HEK293 (cell line): ENCODE data around the gene ANKRD35.

Experiments
- EGR2 ChIP-seq: fragments of 450-650 bp; formaldehyde crosslinking; IDR thresholded peaks from 2 replicates; pipeline ENCODE4 v1.5.1; 2016; ENCODE audit warnings: low read depth, missing biosample characterization, missing genetic modification characterization
- GLIS1 ChIP-seq: fragments of 450-650 bp; formaldehyde crosslinking; IDR thresholded peaks from 2 replicates; pipeline ENCODE4 v1.5.1; 2016; ENCODE audit warnings: missing biosample characterization, missing genetic modification characterization
- KLF1 ChIP-seq: fragments of 450-650 bp; formaldehyde crosslinking; IDR thresholded peaks from 2 replicates; pipeline ENCODE4 v1.5.1; 2016; ENCODE audit warnings: missing biosample characterization, missing genetic modification characterization
- SP3 ChIP-seq: fragments of 450-650 bp; formaldehyde crosslinking; IDR thresholded peaks from 2 replicates; pipeline ENCODE4 v1.5.1; 2016; ENCODE audit warnings: missing biosample characterization, missing genetic modification characterization
- ZBTB21 ChIP-seq: fragments of 450-650 bp; formaldehyde crosslinking; IDR thresholded peaks from 2 replicates; pipeline ENCODE4 v1.5.1; 2017; ENCODE audit warnings: missing biosample characterization, missing genetic modification characterization
- ZFHX2 ChIP-seq: fragments of 450-650 bp; formaldehyde crosslinking; conservative IDR thresholded peaks from 2 replicates; pipeline ENCODE4 v1.5.1; 2016; ENCODE audit warnings: missing biosample characterization, missing genetic modification characterization
- ZNF121 ChIP-seq: fragments of 450-650 bp; formaldehyde crosslinking; IDR thresholded peaks from 2 replicates; pipeline ENCODE4 v1.5.1; 2016; ENCODE audit warnings: missing biosample characterization, missing genetic modification characterization
- ZNF133 ChIP-seq: fragments of 450-650 bp; formaldehyde crosslinking; IDR thresholded peaks from 2 replicates; pipeline ENCODE4 v1.5.1; 2016; ENCODE audit warnings: missing biosample characterization, missing genetic modification characterization
- ZNF174 ChIP-seq: fragments of 450-650 bp; formaldehyde crosslinking; IDR thresholded peaks from 2 replicates; pipeline ENCODE4 v1.5.0; 2017; ENCODE audit warnings: missing biosample characterization, mild to moderate bottlenecking, missing genetic modification characterization
- ZNF223 ChIP-seq: fragments of 450-650 bp; formaldehyde crosslinking; IDR thresholded peaks from 2 replicates; pipeline ENCODE4 v1.5.1; 2016; ENCODE audit warnings: missing biosample characterization, missing genetic modification characterization
- ZNF24 ChIP-seq: fragments of 450-650 bp; formaldehyde crosslinking; IDR thresholded peaks from 2 replicates; pipeline ENCODE4 v1.5.1; 2016; ENCODE audit warnings: missing biosample characterization, missing genetic modification characterization
- ZNF292 ChIP-seq: fragments of 450-650 bp; formaldehyde crosslinking; IDR thresholded peaks from 2 replicates; pipeline ENCODE4 v1.5.1; 2016; ENCODE audit warnings: low read depth, missing biosample characterization, missing genetic modification characterization, borderline replicate concordance
- ZNF335 ChIP-seq: fragments of 450-650 bp; formaldehyde crosslinking; conservative IDR thresholded peaks from 2 replicates; pipeline ENCODE4 v1.5.1; 2016; ENCODE audit warnings: missing biosample characterization, missing genetic modification characterization
- ZNF416 ChIP-seq: fragments of 450-650 bp; formaldehyde crosslinking; IDR thresholded peaks from 2 replicates; pipeline ENCODE4 v1.5.1; 2016; ENCODE audit warnings: missing biosample characterization, missing genetic modification characterization
- ZNF473 ChIP-seq: fragments of 450-650 bp; formaldehyde crosslinking; IDR thresholded peaks from 2 replicates; pipeline ENCODE4 v1.5.1; 2017; ENCODE audit warnings: missing biosample characterization, missing genetic modification characterization
- ZNF48 ChIP-seq: fragments of 450-650 bp; formaldehyde crosslinking; IDR thresholded peaks from 2 replicates; pipeline ENCODE4 v1.5.1; 2016; ENCODE audit warnings: missing biosample characterization, missing genetic modification characterization
- ZNF510 ChIP-seq: fragments of 450-650 bp; formaldehyde crosslinking; IDR thresholded peaks from 2 replicates; pipeline ENCODE4 v1.5.1; 2018; ENCODE audit warnings: mild to moderate bottlenecking, missing genetic modification characterization, missing biosample characterization; ENCODE audit not compliant: insufficient replicate concordance
- ZNF530 ChIP-seq: fragments of 450-650 bp; formaldehyde crosslinking; IDR thresholded peaks from 2 replicates; pipeline ENCODE4 v1.5.1; 2016; ENCODE audit warnings: low read depth, missing biosample characterization, missing genetic modification characterization
- ZNF555 ChIP-seq: fragments of 450-650 bp; formaldehyde crosslinking; conservative IDR thresholded peaks from 2 replicates; pipeline ENCODE4 v1.5.1; 2017; ENCODE audit warnings: missing biosample characterization, mild to moderate bottlenecking, missing genetic modification characterization, inconsistent platforms
- ZNF561 ChIP-seq: fragments of 450-650 bp; IDR thresholded peaks from 2 replicates; pipeline ENCODE4 v1.5.1; 2018; ENCODE audit warnings: missing biosample characterization, missing genetic modification characterization, borderline replicate concordance
- ZNF624 ChIP-seq: fragments of 450-650 bp; formaldehyde crosslinking; IDR thresholded peaks from 2 replicates; pipeline ENCODE4 v1.5.1; 2017; ENCODE audit warnings: missing biosample characterization, missing genetic modification characterization
- ZNF785 ChIP-seq: fragments of 450-650 bp; formaldehyde crosslinking; IDR thresholded peaks from 2 replicates; pipeline ENCODE4 v1.5.1; 2016; ENCODE audit warnings: missing biosample characterization, missing genetic modification characterization
- ZNF791 ChIP-seq: fragments of 450-650 bp; formaldehyde crosslinking; IDR thresholded peaks from 2 replicates; pipeline ENCODE4 v1.5.1; 2016; ENCODE audit warnings: missing biosample characterization, missing genetic modification characterization
- ZSCAN16 ChIP-seq: fragments of 450-650 bp; formaldehyde crosslinking; IDR thresholded peaks from 2 replicates; pipeline ENCODE4 v1.5.1; 2016; ENCODE audit warnings: missing biosample characterization, missing genetic modification characterization
- ZSCAN30 ChIP-seq: fragments of 450-650 bp; IDR thresholded peaks from 2 replicates; pipeline ENCODE4 v1.5.1; 2018; ENCODE audit warnings: missing biosample characterization, mild to moderate bottlenecking, missing genetic modification characterization, moderate library complexity
- TF ChIP-seq, protein P1 (sequence below): IDR thresholded peaks from 2 replicates; pipeline ENCODE4 v1.6.1; 2011; ENCODE audit warnings: mild to moderate bottlenecking, low read depth, low read length, borderline replicate concordance
- TF ChIP-seq, protein P2 (sequence below): fragments of 450-650 bp; formaldehyde crosslinking; IDR thresholded peaks from 2 replicates; pipeline ENCODE4 v1.5.1; 2017; ENCODE audit warnings: missing biosample characterization, missing genetic modification characterization
- TF ChIP-seq, protein P3 (sequence below): fragments of 450-650 bp; formaldehyde crosslinking; conservative IDR thresholded peaks from 2 replicates; pipeline ENCODE4 v1.5.1; 2016; ENCODE audit warnings: low read depth, missing biosample characterization, missing genetic modification characterization
- TF ChIP-seq, protein P4 (sequence below): fragments of 450-650 bp; formaldehyde crosslinking; IDR thresholded peaks from 2 replicates; pipeline ENCODE4 v1.5.1; 2016; ENCODE audit warnings: missing biosample characterization, missing genetic modification characterization
- TF ChIP-seq, protein P5 (sequence below): fragments of 450-650 bp; formaldehyde crosslinking; IDR thresholded peaks from 2 replicates; pipeline ENCODE4 v1.5.1; 2016; ENCODE audit warnings: missing biosample characterization, missing genetic modification characterization

Gene ANKRD35

DNA sequence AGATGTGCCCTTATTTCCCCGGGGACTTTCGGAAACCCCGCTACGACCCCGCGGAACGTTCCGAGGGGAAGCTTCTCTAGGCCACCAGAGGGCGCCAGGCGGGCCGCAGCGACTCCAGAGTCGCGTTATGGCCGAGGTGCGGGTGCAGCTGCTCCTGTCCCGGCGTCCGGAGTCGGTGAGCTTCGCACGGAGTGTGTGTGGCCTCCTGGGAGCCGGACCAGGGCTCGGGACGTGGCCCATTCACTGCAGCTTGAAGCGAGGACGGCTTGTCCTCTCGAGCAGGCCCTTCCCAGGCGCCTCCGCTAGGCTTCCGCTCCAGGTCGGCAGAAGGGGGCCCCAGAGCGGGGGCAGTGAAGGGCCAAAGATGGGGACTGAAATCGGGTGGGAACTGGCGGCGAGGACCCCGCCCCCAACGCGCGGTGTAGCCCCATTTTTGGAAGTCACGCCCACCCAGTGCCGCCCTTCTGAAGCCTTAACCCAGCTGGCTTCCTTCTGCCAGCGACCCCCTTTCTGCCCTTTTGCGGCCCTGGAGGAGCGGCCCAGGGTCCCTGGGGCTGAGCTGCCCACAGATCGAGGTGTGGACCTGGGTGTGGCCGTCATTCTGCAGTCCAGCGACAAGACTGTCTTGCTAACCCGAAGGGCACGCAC lies 40.0 kb downstream of the ANKRD35 start, which contains the start of gene NUDT17 (continued):
- peak; percentile 87 for TF ChIP-seq ZNF121 (tag by site-specific recombination)
- TF ChIP-seq ZNF473 (tag by site-specific recombination) = no peak
- no peak for TF ChIP-seq ZNF133
- TF ChIP-seq, protein P1, sequence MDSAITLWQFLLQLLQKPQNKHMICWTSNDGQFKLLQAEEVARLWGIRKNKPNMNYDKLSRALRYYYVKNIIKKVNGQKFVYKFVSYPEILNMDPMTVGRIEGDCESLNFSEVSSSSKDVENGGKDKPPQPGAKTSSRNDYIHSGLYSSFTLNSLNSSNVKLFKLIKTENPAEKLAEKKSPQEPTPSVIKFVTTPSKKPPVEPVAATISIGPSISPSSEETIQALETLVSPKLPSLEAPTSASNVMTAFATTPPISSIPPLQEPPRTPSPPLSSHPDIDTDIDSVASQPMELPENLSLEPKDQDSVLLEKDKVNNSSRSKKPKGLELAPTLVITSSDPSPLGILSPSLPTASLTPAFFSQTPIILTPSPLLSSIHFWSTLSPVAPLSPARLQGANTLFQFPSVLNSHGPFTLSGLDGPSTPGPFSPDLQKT = no peak
- TF ChIP-seq ZNF510 = no peak
- TF ChIP-seq ZNF791 (tag by site-specific recombination) = no peak
- TF ChIP-seq EGR2 (tag by site-specific recombination) = peak; percentile 20; the same call in 1 of the 2 replicates
- no peak for TF ChIP-seq ZNF223 (tag by site-specific recombination)
- TF ChIP-seq, protein P2, sequence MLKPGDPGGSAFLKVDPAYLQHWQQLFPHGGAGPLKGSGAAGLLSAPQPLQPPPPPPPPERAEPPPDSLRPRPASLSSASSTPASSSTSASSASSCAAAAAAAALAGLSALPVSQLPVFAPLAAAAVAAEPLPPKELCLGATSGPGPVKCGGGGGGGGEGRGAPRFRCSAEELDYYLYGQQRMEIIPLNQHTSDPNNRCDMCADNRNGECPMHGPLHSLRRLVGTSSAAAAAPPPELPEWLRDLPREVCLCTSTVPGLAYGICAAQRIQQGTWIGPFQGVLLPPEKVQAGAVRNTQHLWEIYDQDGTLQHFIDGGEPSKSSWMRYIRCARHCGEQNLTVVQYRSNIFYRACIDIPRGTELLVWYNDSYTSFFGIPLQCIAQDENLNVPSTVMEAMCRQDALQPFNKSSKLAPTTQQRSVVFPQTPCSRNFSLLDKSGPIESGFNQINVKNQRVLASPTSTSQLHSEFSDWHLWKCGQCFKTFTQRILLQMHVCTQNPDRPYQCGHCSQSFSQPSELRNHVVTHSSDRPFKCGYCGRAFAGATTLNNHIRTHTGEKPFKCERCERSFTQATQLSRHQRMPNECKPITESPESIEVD (tag by site-specific recombination) = no peak
- no peak for TF ChIP-seq ZNF174 (tag by site-specific recombination)
- TF ChIP-seq ZNF561 (tag by site-specific recombination) = peak; percentile 88
- TF ChIP-seq ZNF555 (tag by site-specific recombination) = no peak
- no peak for TF ChIP-seq ZNF624 (tag by site-specific recombination)
- no peak for TF ChIP-seq ZNF292 (tag by site-specific recombination)
- no peak for TF ChIP-seq ZNF24 (tag by site-specific recombination)
- no peak for TF ChIP-seq ZNF48 (tag by site-specific recombination)
- no peak for TF ChIP-seq ZNF785 (tag by site-specific recombination)
- TF ChIP-seq, protein P3, sequence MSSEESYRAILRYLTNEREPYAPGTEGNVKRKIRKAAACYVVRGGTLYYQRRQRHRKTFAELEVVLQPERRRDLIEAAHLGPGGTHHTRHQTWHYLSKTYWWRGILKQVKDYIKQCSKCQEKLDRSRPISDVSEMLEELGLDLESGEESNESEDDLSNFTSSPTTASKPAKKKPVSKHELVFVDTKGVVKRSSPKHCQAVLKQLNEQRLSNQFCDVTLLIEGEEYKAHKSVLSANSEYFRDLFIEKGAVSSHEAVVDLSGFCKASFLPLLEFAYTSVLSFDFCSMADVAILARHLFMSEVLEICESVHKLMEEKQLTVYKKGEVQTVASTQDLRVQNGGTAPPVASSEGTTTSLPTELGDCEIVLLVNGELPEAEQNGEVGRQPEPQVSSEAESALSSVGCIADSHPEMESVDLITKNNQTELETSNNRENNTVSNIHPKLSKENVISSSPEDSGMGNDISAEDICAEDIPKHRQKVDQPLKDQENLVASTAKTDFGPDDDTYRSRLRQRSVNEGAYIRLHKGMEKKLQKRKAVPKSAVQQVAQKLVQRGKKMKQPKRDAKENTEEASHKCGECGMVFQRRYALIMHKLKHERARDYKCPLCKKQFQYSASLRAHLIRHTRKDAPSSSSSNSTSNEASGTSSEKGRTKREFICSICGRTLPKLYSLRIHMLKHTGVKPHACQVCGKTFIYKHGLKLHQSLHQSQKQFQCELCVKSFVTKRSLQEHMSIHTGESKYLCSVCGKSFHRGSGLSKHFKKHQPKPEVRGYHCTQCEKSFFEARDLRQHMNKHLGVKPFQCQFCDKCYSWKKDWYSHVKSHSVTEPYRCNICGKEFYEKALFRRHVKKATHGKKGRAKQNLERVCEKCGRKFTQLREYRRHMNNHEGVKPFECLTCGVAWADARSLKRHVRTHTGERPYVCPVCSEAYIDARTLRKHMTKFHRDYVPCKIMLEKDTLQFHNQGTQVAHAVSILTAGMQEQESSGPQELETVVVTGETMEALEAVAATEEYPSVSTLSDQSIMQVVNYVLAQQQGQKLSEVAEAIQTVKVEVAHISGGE (tag by site-specific recombination) = peak; percentile 90
- TF ChIP-seq, protein P4, sequence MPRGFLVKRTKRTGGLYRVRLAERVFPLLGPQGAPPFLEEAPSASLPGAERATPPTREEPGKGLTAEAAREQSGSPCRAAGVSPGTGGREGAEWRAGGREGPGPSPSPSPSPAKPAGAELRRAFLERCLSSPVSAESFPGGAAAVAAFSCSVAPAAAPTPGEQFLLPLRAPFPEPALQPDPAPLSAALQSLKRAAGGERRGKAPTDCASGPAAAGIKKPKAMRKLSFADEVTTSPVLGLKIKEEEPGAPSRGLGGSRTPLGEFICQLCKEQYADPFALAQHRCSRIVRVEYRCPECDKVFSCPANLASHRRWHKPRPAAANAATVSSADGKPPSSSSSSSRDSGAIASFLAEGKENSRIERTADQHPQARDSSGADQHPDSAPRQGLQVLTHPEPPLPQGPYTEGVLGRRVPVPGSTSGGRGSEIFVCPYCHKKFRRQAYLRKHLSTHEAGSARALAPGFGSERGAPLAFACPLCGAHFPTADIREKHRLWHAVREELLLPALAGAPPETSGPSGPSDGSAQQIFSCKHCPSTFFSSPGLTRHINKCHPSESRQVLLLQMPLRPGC (tag by site-specific recombination) = no peak
- TF ChIP-seq ZBTB21 (tag by site-specific recombination) = no peak; the same call in 1 of the 2 replicates
- no peak for TF ChIP-seq ZSCAN16 (tag by site-specific recombination)
- TF ChIP-seq, protein P5, sequence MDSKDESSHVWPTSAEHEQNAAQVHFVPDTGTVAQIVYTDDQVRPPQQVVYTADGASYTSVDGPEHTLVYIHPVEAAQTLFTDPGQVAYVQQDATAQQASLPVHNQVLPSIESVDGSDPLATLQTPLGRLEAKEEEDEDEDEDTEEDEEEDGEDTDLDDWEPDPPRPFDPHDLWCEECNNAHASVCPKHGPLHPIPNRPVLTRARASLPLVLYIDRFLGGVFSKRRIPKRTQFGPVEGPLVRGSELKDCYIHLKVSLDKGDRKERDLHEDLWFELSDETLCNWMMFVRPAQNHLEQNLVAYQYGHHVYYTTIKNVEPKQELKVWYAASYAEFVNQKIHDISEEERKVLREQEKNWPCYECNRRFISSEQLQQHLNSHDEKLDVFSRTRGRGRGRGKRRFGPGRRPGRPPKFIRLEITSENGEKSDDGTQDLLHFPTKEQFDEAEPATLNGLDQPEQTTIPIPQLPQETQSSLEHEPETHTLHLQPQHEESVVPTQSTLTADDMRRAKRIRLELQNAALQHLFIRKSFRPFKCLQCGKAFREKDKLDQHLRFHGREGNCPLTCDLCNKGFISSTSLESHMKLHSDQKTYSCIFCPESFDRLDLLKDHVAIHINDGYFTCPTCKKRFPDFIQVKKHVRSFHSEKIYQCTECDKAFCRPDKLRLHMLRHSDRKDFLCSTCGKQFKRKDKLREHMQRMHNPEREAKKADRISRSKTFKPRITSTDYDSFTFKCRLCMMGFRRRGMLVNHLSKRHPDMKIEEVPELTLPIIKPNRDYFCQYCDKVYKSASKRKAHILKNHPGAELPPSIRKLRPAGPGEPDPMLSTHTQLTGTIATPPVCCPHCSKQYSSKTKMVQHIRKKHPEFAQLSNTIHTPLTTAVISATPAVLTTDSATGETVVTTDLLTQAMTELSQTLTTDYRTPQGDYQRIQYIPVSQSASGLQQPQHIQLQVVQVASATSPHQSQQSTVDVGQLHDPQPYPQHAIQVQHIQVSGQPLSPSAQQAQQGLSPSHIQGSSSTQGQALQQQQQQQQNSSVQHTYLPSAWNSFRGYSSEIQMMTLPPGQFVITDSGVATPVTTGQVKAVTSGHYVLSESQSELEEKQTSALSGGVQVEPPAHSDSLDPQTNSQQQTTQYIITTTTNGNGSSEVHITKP (tag by site-specific recombination) = 0 out of 2 replicates have a peak, but pooled peaks have one; percentile 21
- TF ChIP-seq ZNF530 (tag by site-specific recombination) = no peak
- TF ChIP-seq ZFHX2 (tag by site-specific recombination) = peak; percentile 60
- peak; percentile 90; the same call in 1 of the 2 replicates for TF ChIP-seq ZSCAN30 (tag by site-specific recombination)
- TF ChIP-seq KLF1 (tag by site-specific recombination) = peak; percentile 47
- peak; percentile 64; the same call in 1 of the 2 replicates for TF ChIP-seq SP3 (tag by site-specific recombination)
- no peak for TF ChIP-seq ZNF416 (tag by site-specific recombination)
- TF ChIP-seq ZNF335 (tag by site-specific recombination) = peak; percentile 94
- 0 out of 2 replicates have a peak, but pooled peaks have one; percentile 10 for TF ChIP-seq GLIS1 (tag by site-specific recombination)
